SIG-M5 treated with dmso at 0.1 percent for 504 hours (cell line): ENCODE measurements around the gene STAT4.

Source experiments
- DNase-seq: peaks from one replicate; lab custom pipeline; 2025; ENCODE audit not compliant: unreplicated experiment; lab: John Stamatoyannopoulos, UW

STAT4 gene

DNA sequence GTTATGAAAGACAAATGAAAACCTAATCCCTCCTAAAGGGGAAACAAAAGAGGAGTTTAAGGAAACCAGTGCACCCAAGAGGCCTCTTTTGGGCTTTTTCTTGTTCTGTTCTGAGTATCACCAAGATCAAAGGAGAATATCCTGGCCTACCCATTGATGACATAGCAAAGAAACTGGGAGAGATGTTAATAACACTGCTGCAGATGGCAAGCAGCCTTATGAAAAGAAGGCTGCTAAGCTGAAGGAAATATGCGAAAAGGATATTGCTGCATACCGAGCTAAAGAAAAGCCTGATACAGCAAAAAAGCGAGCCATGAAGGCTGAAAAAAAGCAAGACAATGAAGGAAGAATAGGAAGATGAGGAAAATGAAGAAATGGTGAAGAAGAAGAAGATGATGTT is 23.6 kb upstream of the STAT4 start:
- no peak for DNase-seq

DNA sequence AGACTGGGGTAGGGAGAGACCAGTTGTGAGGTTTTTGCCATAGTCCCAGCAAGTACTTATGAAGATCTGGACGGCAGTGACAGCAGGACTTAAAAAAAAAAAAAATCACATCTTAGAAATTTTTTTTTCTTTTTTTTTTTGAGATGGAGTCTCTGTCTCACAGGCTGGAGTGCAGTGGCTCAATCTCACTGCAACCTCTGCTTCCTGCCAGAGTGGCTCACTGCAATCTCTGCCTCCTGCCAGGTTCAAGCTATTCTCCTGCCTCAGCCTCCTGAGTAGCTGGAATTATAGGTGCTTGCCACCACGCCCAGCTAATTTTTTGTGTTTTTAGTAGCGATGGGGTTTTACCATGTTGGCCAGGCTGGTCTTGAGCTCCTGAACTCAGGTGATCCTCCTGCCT is 22.4 kb upstream of the STAT4 start:
- DNase-seq, result no peak

DNA sequence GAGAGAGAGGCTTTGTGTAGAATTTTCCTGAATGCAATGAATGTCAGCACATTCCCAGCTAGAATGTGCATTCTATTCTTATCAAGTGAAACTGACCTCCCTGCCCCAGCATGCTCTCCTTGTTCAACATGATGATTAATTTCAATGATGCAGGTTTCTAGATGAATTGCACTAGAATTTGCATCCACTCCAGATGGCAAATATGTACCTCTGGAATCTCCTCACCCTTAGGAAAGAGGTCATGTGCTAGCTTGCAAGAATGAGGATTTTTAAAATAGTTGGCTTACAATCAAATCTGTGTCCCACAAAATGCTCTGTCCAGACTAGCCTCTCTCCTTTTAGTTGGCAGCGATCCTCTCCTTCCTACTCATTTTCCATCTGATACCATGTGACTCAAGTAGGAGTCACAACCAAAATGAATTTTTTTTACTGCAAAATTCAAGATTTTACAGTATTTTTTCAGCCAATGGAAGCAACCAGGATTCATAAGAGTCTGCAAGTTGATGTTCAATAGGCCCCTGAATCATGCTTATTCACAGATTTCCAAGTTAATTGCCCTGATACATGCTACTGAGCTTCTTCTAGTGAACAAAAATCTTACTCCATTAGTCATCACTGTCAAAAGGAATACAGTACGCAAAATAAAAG is 21.0 kb upstream of the STAT4 start:
- DNase-seq, result no peak

DNA sequence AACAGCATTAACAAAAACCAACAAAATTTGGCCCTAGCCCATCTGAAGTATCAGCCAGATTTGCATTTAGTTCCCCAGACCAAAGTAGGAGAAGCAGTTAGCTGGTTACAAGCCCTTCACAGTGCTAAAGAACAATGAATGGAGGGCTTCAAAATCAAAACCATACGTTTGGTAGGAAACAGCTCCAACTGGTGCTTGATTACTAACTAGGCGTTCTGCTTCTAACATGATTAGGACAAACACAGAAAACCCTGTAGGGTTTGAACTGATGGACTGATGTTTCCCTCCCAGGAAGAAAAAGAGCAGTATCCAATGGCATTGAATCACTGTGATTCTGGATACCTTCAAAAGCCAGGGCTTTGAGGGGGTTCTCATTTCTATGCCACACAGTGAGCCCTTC is 20.5 kb upstream of the STAT4 start:
- DNase-seq, result no peak

DNA sequence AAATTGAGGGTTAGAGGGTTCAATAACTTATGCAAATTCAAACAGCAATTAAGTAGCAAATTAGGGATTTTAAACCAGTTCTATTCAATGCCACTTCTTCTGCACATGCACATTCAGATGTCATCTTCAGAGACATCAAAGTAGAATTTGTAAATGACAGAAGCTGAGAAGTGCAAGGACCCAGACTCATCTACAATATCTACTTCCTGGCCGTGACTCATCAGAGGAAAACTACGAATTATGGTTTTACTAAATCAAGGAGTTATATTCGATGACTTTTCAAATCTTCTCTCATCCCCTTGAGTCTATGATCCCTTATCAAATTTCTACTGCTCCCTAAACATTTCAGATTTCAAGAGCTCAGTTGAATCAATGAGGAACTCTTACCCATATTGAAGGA is 20.0 kb upstream of the STAT4 start:
- DNase-seq, result no peak

DNA sequence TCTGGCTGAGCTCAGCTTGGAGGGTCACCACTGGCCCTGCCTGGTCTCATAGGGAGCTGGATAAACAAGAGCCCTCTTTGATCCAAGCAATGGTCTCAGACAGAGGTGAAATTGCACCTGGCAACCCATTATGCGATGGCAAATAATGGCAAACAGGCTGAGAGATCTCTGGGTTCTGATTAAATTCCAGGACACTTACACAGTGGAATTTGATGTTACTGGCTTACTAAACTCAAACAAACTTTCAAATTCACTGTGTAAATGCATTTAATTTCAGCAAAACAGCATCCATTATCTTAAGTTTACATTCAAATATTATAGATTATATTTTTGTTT is 19.5 kb upstream of the STAT4 start:
- DNase-seq, result peak; percentile 28

DNA sequence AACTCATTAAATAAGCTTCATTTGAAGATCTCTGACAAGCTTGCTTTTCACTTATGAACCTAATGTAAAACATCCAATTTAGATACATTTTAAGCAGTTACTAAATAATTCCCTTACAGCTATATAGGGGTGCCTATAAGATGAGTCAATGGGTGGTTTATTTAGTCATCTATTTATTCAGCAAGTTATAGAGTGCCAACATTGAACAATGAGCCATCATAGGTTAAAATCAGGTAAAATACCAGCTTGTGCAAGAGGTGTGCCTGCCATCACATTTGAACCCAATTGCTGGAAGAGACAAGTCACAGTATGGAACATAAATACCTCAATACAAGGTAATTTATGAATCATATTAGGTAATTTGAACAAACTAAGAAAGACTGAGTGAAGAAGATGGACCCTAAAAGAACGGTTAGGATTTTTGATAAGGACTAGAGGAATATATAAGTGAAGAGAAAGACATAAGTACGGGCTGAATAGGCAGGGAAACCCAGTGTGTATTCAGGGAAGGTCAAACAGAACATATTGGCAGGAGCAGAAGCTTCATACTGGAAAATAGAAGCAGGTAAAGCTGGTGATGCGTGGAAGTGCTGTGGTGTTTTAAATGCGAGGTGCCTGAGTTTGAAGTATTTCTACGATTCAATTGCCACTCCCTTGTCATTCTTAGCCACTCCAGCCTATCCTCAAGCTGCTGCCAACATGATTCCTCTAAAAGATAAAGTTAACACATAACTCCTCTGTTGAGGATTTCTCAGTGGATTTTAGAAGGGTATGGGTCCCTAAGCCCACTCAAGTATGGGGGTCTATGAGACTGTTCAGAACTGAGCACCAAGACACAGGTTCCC is 18.9 kb upstream of the STAT4 start:
- peak; percentile 20 for DNase-seq

DNA sequence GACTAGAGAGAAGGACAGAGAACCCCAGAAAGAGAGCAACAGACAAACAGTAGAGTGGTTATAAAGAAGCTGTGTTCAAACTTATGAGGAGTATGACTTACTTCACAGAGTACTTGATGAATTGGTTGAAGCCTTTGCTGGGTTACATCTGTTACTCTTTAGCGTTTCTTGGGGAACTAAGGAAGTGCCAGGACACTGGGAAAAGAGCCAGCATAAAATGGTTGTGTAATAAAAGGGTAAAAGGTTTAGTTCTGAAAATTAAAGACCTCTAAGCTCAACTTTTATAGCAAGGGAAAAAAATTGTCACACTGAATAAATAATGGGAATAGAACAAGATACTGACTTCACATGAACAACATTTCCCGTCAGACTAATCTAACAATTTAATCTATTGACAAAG is 17.0 kb upstream of the STAT4 start:
- no peak for DNase-seq

DNA sequence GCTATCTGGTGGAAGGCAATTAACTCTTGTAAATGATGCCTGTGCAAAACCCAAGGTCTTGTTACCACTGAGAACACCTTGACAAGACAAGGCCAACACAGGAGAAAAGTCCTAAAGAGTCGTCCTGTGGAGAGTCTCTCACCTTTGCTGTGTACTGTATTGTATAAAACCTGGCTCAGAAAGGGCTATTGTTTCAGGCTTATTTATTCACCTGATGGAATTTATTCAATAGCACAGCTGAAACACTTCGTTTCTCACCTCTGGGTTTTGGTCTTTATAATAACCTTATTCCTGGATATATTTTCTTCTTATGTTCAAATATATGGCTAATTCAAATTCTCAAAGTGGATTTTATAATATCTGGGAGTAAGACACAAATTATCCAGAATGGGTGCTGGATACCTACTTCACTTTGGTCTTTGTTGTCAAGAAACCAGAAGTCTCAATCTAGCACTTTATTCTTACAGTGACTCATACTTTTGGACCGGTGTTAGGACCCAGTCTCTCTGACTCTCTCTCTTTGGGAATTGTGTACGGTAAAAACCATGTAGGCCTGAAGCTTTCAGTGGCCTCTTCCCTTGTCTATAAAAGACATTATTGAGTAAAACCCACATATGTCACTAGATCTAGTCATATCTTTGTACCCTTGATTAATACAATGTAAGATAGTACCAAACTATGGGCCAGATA is 16.1 kb upstream of the STAT4 start:
- DNase-seq, result no peak

DNA sequence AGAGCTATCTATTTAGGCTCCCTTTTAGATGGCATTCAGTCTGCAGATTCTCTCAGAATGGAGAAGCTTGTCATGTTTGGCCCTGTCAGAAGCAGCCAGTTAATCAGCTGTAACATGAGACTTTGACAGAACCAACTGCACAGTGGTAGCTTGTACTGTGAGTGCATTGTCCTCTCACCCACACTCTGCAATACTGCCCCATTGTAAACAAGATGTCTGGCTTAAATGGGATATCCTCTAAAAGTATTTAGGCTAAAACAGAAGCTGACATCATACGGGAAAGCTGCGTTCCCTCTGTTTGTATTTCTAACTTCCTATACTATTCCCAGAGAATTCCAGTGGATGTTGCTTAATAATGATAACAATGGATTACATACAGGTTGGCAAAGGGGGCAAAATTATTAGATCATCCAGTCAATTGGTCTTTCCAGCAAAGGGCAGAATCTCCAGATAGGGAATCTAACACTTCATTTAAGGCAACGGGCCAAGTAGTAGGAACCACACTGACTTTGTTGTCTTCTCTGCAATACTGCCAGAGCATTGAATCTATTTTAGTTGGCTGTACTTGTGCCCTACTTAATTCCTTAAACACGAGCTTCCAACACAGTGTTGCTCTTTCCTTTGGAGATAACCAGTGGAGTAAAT is 15.4 kb upstream of the STAT4 start:
- DNase-seq, result no peak

DNA sequence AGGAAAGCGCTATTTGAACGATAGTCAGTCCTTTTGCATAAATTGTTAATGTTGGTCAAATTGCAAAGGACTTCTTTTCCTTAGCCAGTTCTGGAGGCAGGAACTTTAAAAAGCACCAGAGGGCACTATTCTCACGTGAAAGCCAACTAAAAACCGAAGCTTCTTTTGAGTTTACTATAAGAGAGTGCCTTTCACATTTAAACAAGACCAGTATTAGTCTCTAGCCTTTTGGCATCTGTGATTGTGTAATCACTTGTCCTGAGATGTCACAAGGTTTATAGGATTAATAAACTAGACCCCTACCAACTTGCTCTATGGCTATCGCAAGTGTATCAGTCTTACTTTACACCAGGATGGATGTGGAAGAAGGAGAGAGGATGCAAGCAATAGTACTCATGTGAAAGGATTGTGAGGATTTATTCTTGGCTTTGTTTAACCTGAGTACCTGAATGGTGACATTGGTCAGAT is 14.4 kb upstream of the STAT4 start:
- DNase-seq, result peak; percentile 38

DNA sequence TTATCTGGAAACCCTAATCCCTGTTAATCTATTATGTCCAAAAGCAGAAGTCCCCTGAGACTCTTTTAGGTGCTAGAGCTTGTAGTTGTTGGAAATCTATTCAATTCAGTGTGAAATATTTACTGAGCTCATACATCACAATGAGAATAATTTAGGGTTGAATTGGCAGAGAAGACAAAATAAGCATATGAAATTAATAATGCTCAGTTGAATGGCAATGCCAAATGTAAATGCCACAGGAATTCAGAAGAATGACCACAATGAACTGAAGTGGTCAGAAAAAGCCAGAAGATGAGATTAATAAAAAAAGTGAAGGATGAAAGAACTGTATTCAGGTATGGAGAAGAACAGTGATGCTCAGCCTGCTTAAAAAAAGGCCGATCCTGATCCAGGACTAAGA is 8.0 kb upstream of the STAT4 start:
- DNase-seq, result no peak

DNA sequence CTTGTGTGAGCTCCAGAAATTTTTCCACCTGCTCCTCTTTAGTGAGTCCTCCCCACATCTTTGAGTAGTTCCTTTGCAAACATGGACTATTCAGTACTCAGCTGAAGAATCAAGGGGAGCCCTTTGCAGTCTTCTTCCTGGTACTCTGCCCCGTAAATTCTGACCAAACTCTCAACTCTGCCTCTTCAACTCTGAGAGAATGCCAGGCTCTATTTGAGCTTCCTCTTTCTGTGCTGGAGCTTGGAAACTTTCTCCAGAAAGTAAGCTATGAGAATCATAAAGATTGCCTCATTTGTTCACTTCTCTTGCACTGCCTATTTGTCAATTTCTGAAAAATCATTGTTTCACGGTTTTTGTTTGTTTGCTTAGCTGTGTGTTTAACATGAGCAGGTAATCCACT is 7.4 kb upstream of the STAT4 start:
- peak; percentile 52 for DNase-seq

DNA sequence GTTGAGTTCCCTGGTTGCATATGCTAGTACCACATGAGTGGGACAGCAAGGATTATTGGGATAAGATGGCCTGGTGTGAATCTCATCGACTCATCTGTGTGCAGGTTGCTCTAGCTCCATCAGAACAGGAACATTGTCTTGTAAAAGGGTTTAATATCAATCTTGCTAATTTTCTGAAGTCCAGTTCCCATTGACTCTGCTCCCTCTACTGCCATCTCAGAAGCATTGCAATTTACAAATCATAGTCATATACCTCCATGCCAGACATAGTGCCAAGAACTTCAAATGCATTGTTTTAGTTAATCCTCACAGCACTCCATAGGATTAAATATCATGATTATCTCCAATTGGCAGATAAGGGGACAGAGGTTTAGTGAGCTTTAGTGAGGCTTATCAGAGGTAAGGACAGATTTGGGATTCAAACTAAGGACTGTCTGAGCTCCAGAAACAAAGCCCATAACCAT is 4.8 kb upstream of the STAT4 start:
- peak; percentile 82 for DNase-seq

DNA sequence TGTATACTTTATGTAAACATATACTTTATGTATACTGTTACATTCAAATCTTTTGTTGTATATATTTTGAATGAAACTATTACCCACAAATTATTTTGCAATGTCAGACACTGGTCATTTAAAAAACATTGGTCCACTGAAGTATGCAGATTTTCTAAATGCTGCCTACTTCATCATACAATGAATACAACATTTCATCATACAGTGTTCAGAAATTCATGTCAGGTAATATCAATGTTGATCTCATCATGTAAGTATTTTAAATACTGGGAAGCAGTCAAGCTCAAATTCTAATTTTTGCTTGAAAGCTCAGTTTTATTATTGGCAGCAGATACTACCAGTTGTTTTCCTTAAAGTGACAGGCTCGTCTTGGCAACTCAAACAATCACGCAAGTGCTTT is 2.9 kb upstream of the STAT4 start:
- no peak for DNase-seq

DNA sequence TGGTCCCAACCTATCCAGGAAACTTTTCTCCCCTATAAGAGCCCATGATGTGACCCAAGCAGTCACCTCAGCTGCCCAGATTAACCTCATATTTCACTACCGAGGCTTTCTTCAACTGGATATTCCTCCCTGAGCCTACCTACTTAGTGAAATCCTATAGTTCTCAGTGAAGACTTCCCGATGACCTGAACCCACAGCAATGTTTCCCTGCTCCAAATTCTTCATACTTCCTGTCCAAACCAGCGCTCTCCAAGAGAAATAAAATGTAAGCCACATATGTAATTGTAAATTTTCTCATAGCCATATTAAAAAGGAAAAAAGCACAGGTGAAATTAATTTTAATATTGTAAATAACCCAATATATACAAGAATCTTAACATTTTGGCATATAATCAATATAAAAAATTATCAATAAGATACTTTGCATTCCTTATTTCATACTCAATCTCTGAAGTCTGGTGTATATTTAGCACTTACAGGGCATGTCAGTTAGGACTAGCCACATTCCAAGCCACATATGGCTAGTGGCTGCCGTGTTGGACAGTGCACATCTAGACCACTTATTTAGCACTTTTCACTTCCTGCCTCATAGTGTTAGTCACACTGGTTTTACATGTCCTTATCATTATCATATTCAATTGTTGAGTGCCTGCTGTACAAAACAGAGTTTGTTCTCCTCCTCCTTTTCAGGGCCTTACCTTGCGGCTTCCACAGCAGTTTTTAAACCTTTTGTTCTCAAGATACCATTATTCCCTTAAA is 1.9 kb upstream of the STAT4 start:
- no peak for DNase-seq

DNA sequence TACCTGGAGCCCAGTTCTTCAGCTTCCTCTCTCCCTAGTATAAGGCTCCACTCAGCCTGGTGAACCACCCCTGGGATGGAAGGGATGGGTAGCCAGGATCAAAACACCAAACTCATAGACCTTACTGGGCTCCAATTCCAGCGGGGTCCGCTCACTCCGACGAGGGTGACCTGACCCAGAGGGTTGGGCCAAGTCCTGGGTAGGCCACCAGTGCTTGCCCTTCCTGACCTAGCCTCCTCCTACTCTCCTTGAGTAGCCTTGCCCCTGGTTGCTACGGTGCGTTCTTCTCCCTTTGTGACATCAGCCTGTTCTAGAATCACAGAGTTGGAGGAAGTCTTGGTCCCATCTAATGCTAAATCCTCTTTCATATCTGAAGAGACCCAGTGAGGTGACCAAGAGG is 537 bp upstream of the STAT4 start:
- no peak for DNase-seq

DNA sequence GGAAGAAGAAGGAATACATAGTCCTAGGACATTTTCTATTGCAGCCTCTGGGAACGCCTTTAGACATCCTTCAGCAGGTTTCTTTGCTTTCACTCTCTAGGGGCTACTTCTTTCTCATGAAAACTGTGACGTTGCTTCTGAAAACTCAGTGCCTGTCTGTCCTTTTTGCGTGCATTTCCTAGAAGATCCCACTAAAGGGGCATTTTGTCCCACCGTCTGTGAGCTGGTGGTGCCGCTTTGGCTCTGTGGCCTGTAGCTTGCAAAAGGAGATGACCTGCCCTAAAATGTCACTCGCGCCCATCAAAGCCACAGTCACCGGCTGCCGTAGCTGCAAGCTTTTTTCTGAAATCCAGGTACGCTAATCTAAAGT is 579 bp downstream of the STAT4 start:
- DNase-seq, result no peak

DNA sequence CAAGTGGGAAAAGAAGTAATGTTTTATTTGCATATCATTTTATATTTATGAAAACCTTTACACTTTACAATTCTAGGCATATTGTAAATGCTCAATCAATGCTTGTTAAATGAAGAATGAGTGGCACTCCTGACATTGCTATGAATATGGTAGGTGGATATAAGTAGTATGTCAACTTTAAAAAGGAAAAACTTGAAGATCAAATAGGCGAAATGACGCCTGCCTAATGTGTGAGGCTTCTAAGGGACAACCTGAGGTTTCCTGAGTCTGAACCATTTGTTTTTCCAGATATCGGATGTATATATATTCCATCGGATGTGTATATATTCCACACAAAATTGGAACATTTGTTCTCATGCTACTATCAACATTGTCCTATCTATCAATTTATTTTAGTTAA is 1.4 kb downstream of the STAT4 start:
- no peak for DNase-seq

DNA sequence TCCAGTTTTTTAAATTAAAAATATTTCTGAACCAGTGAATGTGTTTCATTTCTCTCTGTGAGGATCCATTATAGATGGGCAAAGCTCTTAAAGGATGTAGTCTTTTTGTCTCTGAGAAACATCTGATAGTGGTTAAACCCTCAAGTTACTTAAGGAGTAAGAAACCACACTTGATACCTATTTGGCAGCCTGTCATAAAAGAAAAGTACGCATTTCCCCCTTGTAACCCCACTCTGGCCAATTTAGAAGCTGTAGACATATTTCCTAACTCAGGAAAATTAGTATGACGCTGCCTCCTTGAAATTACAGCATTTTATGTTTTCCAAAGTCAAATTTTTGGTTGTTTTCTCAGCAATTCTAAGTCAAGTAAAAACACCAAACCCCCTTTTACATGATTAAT is 2.0 kb downstream of the STAT4 start:
- no peak for DNase-seq

DNA sequence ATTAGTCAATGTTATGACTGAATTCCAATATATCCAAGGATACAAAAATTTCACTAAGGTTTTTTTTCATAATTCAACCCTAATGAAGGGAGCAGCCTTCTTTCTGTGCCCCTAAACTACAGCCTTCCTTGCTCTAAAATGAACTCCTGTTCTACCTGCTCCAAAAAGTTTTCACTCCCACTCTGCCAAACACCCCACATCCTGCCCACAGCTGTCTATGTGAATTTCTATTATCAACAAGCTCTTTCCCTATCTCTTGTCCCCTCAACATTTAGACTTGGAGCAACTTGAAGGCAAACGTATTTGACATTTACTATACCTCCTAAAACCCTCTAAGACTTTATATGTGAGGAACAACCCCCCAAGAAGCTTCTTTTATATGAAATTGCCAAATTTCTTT is 2.5 kb downstream of the STAT4 start:
- DNase-seq, result no peak
